GM21360 (cell line): ENCODE measurements around the gene CES3.
"Not testable (repeated sequence)": the region's sequence is repeated elsewhere in the genome, so short reads cannot be mapped to it uniquely, and the experiment has no call there.

Source experiments
- ATAC-seq: cut with Tn5 transposase; IDR thresholded peaks from one replicate; pipeline ENCODE4 v1.9.1; 2021; ENCODE audit warnings: mild to moderate bottlenecking, moderate library complexity; ENCODE audit not compliant: unreplicated experiment

Gene CES3

DNA sequence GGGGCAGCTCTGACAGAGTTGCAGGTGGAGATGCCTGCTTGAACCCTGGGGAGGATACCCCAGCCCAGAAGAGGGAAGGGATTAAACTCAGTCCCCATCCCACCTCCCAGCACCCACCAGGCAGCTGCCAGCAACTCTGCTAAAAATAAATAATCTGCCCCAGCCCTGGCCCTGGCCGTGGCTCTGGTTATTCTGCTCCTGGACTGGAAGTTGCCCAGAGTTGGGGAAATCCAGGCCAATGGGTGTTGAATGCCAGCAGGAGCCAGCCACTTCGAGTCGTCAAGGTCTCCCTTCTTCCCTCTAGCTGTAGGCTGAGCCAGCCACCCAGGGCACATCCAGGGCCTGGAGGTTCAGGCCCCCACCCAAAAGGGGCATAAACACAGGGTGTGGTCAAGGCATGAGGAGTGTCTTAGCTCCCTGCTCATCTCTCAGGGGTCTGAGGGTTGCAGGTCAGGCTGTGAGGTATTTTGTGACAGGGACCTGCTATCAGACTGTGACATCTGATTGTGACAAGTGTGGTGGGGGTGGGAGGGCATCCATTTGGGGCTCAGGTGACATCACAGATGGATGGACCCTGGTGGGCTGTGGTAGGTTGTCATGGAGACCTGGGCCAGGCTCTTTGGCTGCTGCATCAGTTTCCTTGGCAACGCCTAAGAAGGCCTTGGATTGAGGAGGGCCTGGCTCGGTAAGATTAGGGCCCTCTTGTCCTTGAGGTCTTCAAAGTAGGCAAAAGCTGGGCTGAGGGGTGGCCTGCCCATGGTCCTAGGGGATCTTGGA, 34.7 kb upstream of the CES3 start:
- ATAC-seq = no peak

DNA sequence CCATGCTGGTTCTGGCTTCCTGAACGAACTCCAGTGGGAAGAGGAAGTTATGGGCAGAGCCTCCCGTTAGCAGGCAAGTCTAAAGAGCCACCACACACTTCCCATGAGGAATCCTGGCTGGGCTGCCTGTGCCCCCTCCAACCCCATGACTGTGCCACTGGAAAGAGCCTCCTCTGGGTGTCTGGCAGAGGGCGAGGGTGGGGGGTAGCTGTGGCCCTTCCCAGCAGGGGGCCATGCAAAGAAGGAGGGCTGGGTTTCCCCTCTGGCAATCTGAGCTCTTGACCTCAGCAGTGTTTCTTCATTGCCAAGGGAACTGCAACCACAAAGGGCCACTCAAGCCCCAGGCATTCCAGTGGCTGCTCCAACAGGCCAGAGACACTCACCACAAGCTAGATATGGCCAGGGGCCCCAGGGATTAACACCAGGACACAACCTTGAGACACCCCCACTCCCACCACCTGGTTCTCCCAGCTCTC, 34.1 kb upstream of the CES3 start:
- no peak for ATAC-seq

DNA sequence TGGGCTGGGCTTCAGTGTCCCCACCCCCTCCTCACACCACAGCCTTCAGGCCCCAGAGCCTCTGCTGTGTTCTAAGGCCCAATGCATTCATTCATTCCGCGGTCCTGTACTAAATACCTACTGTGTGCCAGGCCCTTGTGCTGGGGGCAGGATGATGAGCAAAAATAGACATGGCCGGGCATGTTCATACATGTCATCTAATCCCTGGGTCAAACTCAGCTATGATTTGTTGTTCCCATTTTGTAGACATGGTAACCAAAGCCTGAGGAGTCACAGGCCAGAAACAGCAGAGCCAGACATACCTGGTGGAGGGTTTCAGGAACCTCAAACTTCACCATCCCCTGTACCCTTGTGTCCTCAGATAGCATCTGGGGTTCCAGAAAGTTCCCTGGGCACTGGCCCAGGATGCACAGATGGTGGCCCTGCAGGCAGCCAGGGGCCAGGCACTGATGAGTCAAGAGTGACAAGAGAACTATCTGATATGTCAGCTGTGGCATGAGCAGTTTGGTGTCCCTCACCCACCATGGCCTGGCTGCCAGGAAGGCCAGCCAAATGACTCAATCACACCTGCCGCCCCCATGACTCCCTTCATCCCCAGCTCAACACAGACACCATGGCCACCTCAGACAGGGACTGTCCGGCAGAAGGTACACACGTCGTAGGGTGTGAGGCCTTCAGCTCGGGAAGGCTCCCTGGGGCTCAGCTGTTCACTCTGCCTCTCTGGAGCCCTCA, 33.0 kb upstream of the CES3 start:
- ATAC-seq = no peak

DNA sequence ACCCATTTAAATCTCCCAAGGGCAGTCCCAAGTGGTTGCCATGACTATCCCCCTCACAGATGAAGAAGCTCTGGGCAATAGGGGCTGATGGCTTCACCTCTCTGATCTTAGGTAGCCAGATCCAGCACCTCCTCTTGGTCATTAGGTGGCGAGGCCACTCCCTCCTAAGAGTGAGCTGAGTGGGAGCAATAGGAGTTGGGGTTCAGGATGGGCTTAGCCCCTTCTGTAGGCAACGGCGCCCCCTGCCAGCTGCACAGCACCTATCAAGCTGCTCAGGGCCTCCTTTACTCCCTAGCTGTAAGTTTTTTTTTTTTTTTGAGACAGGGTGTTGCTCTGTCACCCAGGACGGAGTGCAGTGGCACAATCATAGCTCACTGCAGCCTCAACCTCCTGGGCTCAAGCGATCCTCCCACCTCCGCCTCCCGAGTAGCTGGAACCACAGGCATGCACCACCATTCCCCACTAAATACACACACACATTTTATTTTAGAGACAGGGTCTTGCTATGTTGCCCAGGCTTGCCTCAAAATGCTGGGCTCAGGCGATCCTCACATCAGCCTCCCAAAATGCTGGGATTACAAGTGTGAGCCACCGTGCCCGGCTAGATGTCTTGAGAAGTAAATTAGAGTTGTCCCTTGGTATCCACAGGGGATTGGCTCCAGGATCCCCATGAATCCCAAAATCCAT, 32.2 kb upstream of the CES3 start:
- no peak for ATAC-seq

DNA sequence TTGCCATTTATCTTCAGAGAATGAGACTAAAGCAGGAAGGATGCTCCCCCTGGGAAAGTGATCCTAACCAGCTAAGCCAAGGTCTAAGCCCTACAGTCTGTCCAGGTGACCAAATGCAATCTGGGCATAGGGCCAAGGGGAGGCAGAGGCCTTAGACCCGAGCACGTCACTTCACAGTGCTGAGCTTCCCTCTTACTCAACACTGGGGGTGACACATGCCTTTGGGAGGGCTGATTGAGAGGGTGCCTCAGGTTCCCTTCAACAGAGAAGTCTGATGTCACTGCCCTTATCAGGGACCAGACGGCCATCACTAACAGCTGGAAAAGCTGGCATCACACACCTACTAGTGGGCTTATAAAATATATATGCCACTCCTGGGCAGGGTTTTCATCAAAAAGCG, 30.9 kb upstream of the CES3 start:
- ATAC-seq = no peak

DNA sequence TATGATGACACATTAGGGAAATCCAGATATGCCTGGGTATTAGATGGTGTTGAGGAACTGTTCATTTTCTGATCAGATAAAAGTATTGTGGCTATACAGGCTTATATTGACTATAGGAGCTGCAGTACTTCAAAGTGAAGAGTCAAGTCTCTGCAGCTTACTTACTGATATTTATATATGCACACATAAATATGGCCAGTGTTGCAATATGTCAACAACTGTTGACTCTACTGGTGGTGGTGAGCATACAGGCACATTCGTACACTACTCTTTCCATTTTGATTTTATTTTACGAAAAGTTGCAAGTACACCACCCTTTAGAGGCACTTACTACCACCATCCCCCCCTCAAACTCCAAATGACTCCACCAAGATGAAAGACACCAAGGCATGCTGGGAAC, 29.4 kb upstream of the CES3 start:
- no peak for ATAC-seq

DNA sequence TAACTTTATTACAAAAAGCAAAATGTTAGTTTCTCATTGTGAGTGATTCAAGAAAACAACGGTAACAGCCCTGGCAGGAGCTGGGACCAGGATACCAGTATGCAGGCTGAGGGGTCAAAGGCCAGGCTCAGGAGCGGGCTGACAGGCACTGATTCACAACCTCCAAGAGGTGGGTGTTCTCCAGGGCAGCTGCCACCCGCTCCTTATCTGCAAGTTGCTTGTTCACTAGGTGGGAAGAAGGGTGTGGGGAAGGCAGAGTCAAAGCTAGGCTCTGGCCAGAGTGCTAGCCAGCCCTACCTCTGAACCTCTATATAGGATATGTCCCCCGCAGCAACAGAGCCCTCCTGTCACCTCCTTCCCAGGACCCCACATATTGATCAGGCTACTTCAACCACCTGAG, 29.0 kb upstream of the CES3 start:
- ATAC-seq = no peak

DNA sequence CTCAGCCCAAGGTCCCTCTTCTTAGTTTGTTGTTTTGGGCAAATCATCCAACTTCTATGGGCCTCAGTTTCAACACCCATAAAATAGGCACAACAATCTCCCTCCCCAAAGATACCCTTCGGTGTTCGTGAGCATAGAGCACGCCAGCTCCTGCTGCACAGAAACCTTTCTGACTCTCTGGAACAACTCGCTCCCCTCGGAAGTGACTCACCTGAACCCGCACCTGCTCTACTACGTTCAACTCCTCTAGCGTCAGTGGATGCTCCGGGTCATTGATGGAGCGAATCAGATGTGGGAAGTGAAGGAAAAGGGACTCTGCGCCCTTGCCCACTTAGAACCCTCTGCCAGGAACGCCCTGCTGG, 27.3 kb upstream of the CES3 start:
- no peak for ATAC-seq

DNA sequence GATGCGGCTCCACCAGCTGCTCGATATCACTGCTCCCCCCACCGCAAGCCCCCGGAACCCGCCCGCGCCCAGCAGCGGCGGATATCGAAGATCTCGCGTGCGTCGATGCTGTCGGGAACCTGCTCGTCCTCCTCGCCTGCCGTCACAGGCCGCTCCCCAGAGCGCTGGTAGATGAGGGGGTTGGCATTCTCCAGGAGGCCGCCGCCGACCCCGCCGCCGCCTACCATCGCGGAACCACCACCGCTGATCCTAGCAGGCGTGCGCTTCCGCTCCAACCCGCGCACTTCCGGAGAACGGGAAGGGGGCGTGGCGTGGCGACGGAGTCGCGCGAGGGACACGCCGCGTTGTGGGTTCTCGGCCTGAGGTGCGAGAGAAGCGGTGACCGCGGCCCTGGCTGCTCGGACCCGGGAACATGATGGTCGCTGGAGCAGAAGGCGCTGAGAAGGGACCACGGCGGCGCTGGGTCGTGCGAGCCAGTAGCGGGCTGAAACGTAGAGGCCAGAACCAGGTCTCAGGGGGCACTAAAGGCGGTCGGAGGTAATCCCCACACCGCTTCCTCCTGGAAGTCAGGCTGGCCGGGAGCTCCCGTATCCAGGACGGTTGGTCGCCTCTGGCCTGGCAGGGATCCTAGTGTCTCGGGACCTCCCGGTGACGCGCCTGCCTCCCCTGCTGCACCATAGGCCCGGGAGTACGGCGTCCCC, 26.8 kb upstream of the CES3 start, which contains the start of gene CIAO2B:
Gene CIAO2B, minus strand, starts transcription at position 265 of the 701 bp plus-strand sequence. Its CDS starts 38 bp downstream, at position 227.
- ATAC-seq = peak; percentile 72

DNA sequence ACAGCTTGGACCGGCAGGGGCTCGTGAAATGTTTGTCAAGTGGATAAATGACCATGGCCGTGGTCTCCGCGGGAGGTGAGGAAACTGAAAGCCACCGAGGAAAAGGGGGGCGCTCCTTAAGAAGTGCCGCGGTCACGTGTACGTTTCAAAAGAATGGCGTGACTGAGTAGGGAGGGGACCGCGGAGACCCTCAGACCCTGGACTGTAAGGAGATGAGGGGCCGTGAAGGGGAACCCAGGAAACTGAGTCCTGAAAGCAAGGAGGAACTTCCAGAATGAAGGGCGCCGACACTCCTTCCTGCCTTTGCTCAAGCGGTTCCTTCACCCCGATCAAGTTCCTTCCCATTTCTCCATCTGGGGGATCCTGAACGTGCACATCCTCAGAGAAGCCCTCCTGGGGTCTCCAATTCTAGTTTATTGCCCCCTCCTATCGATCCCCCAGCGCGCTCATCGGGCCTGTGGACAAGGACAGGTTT, 26.2 kb upstream of the CES3 start:
- not testable (repeated sequence) for ATAC-seq

DNA sequence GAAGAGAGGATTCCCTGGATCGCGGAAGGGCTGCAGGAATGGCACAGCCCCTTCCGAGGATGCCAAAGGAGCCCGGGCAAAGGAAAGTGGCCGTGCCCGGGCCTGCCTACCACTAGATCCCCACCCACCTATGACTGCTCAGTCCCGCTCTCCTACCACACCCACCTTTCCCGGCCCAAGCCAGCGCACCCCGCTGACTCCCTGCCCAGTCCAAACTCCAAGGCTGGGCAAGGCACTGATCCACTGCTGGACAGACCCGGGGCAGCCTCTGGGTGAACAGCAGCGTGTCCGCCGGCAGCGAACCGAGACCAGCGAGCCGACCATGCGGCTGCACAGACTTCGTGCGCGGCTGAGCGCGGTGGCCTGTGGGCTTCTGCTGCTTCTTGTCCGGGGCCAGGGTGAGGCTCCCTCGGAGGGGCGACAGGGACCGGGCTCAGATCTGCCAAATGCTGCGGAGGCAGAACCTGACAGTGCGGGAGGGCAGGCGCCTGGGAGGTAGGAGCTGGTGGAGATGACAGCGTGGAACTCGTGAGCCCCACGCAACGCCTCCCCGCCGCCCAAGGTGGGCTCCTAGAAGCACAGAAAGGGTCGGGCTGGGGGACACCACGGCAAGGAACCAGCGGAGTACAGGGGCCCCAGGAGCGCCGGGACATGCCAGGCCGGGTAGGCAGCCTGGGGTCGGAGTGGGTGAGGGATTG, 25.6 kb upstream of the CES3 start, which contains the start of gene CES2:
Gene CES2, plus strand, starts transcription at position 203 of the 698 bp plus-strand sequence. Its CDS starts 120 bp downstream, at position 323.
- no peak for ATAC-seq

DNA sequence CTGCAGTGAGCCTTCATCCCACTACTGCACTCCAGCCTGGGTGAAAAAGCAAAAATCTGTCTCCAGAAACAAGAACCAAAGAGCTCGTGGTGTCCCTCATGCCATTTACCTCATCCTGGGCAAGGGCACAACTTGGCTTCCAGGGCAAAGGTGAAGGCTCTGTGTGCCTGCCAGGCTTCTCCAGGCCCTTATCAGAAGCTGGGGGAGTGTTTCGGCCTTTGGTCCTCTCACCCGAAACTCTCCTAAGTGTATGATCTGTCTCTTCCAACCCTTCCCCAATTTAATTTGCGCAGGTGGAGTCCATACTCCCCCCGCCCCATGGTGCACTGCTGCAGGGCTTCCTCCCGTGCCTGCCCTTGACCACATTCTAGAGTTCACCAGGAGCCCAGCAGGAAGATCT, 24.6 kb upstream of the CES3 start:
- no peak for ATAC-seq

DNA sequence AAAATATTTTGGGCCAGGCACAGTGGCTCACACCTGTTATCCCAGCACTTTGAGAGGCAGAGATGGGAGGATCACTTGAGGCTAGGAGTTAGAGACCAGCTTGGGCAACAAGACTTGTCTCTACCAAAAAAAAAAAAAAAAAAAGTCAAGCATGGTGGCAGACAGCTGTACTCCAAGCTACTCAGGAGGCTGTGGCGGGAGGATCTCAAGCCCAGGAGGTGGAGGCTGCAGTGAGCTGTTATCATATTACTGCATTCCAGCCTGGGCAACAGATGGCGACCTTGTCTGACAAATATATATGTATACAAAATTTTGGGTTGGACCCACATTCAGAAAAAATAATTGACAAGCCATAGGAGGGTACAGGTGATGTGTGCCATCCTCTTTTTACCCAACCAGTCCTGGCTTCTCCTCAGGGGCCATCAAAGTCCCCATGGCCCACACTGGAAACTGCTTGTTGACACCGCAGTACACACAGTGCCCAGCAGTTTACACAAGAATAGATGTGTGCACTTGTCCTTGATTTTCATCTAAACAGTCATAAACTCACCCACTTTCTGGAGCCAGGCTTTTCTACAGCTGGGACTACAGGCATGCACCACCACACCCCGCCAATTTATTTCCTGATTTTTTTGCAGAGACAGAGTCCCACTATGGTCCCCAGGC, 24.0 kb upstream of the CES3 start:
- no peak for ATAC-seq

DNA sequence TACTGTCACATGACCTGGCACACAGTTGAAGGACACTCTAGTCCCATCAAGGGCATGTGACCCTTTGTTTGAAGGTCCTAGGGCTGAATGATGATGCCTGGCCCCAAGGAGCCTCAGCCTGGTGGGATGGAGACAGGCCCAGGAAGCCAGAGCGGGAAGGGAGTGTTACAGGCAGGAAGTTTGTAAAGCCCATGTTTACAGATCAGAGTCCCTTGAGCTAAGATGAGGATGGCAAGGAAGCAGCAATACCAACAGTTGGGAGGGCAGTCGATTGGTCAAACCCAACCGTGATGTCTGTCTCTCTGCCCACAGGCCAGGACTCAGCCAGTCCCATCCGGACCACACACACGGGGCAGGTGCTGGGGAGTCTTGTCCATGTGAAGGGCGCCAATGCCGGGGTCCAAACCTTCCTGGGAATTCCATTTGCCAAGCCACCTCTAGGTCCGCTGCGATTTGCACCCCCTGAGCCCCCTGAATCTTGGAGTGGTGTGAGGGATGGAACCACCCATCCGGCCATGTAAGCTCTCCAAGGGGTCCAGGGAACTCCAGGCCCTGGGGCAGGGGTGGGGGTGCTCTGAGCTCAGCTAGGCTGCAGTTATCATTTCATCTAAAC, 23.2 kb upstream of the CES3 start:
- ATAC-seq = no peak

DNA sequence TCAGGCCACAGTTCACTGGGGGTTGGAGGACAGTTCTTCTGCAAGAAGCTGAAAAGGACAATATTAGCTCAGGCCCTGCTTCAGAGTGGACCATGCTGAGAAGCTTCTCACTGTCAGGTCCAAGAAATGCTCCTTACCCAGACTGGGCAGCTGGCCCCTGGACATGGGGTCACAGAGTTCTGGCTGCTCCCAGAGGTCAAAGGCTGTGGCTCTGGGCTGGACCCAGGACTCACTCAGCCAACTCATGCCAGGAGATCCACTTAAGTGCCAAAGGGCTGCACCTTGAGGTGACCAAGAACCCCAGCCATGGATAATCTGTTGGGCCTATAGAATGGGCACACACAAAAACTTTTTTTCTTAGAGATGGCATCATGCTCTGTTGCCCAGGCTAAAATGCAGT, 21.7 kb upstream of the CES3 start:
- ATAC-seq = no peak

DNA sequence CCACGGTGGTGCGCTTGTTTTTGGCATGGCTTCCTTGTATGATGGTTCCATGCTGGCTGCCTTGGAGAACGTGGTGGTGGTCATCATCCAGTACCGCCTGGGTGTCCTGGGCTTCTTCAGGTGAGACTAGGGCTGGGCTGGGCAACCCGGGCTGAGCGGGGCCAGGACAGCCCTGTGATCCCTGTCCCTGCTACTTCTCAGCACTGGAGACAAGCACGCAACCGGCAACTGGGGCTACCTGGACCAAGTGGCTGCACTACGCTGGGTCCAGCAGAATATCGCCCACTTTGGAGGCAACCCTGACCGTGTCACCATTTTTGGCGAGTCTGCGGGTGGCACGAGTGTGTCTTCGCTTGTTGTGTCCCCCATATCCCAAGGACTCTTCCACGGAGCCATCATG, 20.8 kb upstream of the CES3 start:
- ATAC-seq = no peak

DNA sequence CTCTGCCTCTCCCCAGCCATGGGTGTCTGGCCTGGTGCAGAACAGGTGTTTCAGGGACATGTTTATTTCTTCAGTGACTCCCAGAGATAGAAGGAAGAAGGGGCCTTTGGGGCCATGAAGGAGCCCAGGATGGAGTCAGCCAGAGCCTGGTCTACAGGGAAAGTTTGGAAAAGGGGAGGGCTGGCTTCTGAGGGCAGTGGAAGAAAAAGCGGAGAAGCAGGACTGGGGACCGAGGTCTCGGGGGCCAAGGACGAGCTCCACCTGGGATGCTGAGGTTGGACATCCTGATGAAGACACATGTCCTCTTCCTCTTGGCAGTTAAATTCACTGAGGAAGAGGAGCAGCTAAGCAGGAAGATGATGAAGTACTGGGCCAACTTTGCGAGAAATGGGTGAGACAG, 18.1 kb upstream of the CES3 start:
- ATAC-seq = no peak

DNA sequence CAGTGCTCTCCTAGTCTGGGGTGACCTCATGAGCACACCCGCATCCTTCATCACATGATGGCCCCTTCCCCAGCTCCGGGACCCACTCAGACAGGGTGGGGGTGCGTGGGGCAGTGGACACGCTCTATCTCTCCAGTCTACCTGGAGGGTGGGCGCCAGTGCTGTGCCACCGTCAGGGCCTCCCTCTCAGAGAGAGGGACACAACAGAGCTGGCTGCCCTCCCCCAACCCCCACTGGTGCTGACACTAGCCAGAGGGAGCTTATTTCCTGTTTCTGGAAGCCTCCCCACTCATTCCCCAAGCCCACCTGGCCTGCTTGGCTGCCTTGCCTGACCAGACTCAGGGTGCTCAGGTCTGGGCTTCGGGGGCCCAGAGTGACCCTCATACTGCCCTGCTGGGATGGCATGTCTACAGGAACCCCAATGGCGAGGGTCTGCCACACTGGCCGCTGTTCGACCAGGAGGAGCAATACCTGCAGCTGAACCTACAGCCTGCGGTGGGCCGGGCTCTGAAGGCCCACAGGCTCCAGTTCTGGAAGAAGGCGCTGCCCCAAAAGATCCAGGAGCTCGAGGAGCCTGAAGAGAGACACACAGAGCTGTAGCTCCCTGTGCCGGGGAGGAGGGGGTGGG, 17.5 kb upstream of the CES3 start:
- ATAC-seq = no peak

DNA sequence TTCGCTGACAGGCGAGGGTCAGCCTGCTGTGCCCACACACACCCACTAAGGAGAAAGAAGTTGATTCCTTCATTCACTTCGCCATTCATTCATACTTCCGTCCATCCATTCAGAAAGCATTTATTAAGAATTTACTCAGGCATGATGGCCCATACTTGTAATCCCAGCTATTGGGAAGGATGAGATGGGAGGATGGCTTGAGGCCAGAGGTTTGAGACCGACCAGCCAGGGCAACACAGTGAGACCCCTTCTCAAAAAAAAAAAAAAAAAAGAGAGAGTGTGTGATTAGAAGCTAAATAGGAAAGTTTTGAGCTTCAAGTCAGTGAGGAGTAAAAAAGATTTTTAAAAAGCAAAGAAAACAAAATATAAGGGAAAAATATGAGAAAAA, 17.0 kb upstream of the CES3 start:
- no peak for ATAC-seq
